ENCODE measurements around the gene ATP2B1.

Gene ATP2B1

DNA sequence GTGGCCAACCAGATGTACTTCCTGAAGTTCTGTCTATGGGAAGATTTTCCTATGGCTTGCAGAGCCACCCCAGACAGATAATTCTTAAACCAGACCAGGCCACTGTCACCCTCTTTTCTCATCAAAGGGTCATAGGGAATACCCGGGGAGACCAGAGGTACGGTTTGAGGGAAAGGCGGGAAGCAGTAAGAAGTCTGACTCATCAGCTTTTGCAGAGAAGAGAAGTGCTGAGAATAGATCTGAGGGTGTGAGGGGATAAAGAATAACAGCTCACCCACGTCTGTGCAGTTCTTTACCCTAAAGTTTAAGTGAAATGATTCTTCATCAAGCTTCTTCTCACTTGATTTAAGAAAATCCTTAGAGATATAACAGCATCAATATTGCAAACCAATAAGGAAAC, 161.5 kb downstream of the ATP2B1 start:
- no peak for DNase-seq (ENCODE audit: low read depth)
- H3K4me3 ChIP-seq (ENCODE audit: control insufficient read depth, low read depth, low read length), result no peak overlapping the region
- TF ChIP-seq CTCF (IDR thresholded peaks at IDR 0.05; ENCODE audit: control insufficient read depth, insufficient read depth, low read depth, low read length, missing control alignments), result no peak

GRCh38 chr12:89546151-89546550, 162.5 kb downstream of the ATP2B1 start:
- no peak for DNase-seq (ENCODE audit: low read depth)
- no peak overlapping the region for H3K4me3 ChIP-seq (ENCODE audit: control insufficient read depth, low read depth, low read length)
- TF ChIP-seq CTCF (IDR thresholded peaks at IDR 0.05; ENCODE audit: control insufficient read depth, insufficient read depth, low read depth, low read length, missing control alignments), result no peak

GRCh38 chr12:89544681-89545184, 163.9 kb downstream of the ATP2B1 start:
- no peak overlapping the region for H3K4me3 ChIP-seq (ENCODE audit: control insufficient read depth, low read depth, low read length)
- DNase-seq (ENCODE audit: low read depth), result peak; percentile 57
- no peak for TF ChIP-seq CTCF (IDR thresholded peaks at IDR 0.05; ENCODE audit: control insufficient read depth, insufficient read depth, low read depth, low read length, missing control alignments)

GRCh38 chr12:89544022-89544421, 164.6 kb downstream of the ATP2B1 start:
- TF ChIP-seq CTCF (IDR thresholded peaks at IDR 0.05; ENCODE audit: control insufficient read depth, insufficient read depth, low read depth, low read length, missing control alignments), result no peak
- DNase-seq (ENCODE audit: low read depth), result no peak
- no peak overlapping the region for H3K4me3 ChIP-seq (ENCODE audit: control insufficient read depth, low read depth, low read length)

GRCh38 chr12:89542912-89543592, 165.6 kb downstream of the ATP2B1 start:
- DNase-seq (ENCODE audit: low read depth), result peak; percentile 62
- peak; percentile 88 for TF ChIP-seq CTCF (IDR thresholded peaks at IDR 0.05; ENCODE audit: control insufficient read depth, insufficient read depth, low read depth, low read length, missing control alignments)

GRCh38 chr12:89542236-89542635, 166.4 kb downstream of the ATP2B1 start:
- no peak for DNase-seq (ENCODE audit: low read depth)
- no peak for TF ChIP-seq CTCF (IDR thresholded peaks at IDR 0.05; ENCODE audit: control insufficient read depth, insufficient read depth, low read depth, low read length, missing control alignments)
- no peak overlapping the region for H3K4me3 ChIP-seq (ENCODE audit: control insufficient read depth, low read depth, low read length)

More at GRCh38 chr12:89542912-89543592, 165.6 kb downstream of the ATP2B1 start:
- H3K4me3 ChIP-seq (ENCODE audit: control insufficient read depth, low read depth, low read length), result no peak overlapping the region
